Measurements from ENCODE around the gene ADAMTSL3. TPM values are rescaled to one million over a fixed set of nuclear protein-coding genes. Genes with fewer than 3 reads are reported as not detected.

The ADAMTSL3 gene
- polyA plus RNA-seq, 1 experiment, result not detected

GRCh38 chr15:83655237-83655616 is 1.3 kb downstream of the ADAMTSL3 start:
- CTCF ChIA-PET, result no interaction called here
- Histone ChIP-seq H3K27me3 (ENCODE audit: control insufficient read depth, insufficient read depth, low read length) (0 out of 2 replicates have a peak, but pooled peaks cover 1% of the 10 kb centered on the region), H3K4me3 (ENCODE audit: low read depth, low read length) (no peak overlapping the region), H3K36me3 (ENCODE audit: control insufficient read depth, insufficient read depth, low read length) (no peaks in the 10 kb centered on the region)
- POLR2A ChIA-PET, result no interaction called here
- TF ChIP-seq, protein P1, sequence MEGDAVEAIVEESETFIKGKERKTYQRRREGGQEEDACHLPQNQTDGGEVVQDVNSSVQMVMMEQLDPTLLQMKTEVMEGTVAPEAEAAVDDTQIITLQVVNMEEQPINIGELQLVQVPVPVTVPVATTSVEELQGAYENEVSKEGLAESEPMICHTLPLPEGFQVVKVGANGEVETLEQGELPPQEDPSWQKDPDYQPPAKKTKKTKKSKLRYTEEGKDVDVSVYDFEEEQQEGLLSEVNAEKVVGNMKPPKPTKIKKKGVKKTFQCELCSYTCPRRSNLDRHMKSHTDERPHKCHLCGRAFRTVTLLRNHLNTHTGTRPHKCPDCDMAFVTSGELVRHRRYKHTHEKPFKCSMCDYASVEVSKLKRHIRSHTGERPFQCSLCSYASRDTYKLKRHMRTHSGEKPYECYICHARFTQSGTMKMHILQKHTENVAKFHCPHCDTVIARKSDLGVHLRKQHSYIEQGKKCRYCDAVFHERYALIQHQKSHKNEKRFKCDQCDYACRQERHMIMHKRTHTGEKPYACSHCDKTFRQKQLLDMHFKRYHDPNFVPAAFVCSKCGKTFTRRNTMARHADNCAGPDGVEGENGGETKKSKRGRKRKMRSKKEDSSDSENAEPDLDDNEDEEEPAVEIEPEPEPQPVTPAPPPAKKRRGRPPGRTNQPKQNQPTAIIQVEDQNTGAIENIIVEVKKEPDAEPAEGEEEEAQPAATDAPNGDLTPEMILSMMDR (IDR thresholded peaks at IDR 0.05; ENCODE audit: insufficient read depth, low read depth, low read length), result no peak
- DNase-seq (ENCODE audit: low read depth), result no peak

- POLR2A ChIA-PET, result no interaction called here
- Histone ChIP-seq H3K36me3 (ENCODE audit: control insufficient read depth, insufficient read depth, low read length) (no peaks in the 10 kb centered on the region), H3K4me3 (ENCODE audit: low read depth, low read length) (no peak overlapping the region), H3K27me3 (ENCODE audit: control insufficient read depth, insufficient read depth, low read length) (0 out of 2 replicates have a peak, but pooled peaks cover 1% of the 10 kb centered on the region)
- no peak for DNase-seq (ENCODE audit: low read depth)
- TF ChIP-seq, protein P1 (IDR thresholded peaks at IDR 0.05; ENCODE audit: insufficient read depth, low read depth, low read length), result no peak
- CTCF ChIA-PET, result no interaction called here
These were observed 2.3 kb downstream of the ADAMTSL3 start for GRCh38 chr15:83656192-83656591.

- ChIA-PET CTCF (no interaction called here), POLR2A (no interaction called here)
- Histone ChIP-seq H3K27me3 (ENCODE audit: control insufficient read depth, insufficient read depth, low read length) (0 out of 2 replicates have a peak, but pooled peaks cover 1% of the 10 kb centered on the region), H3K4me3 (ENCODE audit: low read depth, low read length) (no peak overlapping the region), H3K36me3 (ENCODE audit: control insufficient read depth, insufficient read depth, low read length) (no peaks in the 10 kb centered on the region)
- no peak for DNase-seq (ENCODE audit: low read depth)
- TF ChIP-seq, protein P1 (IDR thresholded peaks at IDR 0.05; ENCODE audit: insufficient read depth, low read depth, low read length), result no peak
These were observed 3.1 kb downstream of the ADAMTSL3 start for GRCh38 chr15:83656943-83657528.

DNA sequence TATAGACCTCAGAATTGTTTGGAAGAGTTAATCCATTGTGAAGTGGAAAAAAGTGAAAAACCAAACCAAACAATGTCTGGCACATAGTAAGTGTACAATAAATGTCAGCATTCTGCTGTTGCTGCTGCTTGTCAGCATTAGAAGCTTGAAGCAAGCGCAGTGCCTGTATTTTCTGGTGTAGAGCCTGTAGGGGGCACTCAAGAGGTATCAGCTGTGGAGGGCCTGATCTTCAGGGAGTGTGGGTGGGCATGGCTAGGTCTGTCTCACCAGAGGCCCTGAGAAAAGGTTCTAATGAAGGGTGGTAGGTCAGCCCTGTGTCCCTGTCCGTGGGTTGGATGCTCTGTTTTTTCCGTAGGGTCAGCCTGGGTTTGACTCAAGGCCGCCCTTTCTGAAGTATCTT is 3.6 kb downstream of the ADAMTSL3 start:
- Histone ChIP-seq H3K36me3 (ENCODE audit: control insufficient read depth, insufficient read depth, low read length) (no peaks in the 10 kb centered on the region), H3K27me3 (ENCODE audit: control insufficient read depth, insufficient read depth, low read length) (0 out of 2 replicates have a peak, but pooled peaks cover 1% of the 10 kb centered on the region), H3K4me3 (ENCODE audit: low read depth, low read length) (no peak overlapping the region)
- DNase-seq (ENCODE audit: low read depth), result no peak
- ChIA-PET POLR2A (no interaction called here), CTCF (no interaction called here)
- TF ChIP-seq, protein P1 (IDR thresholded peaks at IDR 0.05; ENCODE audit: insufficient read depth, low read depth, low read length), result no peak

DNA sequence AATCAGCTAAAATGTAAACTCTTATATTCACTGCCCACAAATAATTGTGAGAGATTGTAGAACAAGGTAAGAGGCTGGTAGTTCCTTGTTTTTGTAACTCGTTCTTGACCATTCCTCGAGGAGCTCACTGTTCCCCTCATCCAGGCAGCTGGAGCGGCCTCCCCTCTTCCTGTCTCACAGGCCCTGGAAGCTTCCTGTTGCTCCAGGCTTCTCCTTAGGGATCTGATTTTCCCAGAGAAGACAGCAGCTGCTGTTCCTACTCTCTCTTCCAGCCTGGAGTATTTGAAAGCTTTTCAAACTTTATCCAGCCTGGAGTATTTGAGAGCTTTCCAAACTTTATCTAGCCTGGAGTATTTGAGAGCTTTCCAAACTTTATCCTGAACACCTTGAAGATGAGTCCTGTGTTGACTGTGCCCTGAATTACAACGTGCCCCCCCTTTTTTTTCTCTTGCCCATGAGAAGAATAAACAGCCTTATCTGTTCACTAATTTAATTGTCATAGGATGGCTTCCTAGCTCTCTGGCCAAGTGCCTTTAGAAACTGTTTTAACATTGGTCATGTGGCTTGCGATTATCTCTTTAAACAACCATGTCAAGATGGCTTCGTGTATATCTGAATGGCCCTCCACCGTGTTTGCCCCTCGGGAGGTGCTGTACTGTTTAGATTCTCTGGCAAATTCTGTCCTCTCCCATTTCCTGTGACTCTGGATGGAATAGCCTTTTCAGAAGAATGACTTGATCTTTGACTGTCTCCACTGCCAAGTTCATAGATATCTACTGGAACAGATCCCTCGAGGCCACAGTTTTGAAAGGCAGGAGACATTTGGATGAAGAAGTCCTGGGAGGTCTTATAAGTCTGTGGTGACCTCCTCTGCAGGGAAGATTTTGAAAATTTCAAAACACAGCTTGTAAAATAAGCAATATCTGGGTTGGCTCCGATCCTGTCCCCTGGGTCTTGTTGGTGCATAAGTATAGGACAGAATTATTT is 4.8 kb downstream of the ADAMTSL3 start:
- Histone ChIP-seq H3K27me3 (ENCODE audit: control insufficient read depth, insufficient read depth, low read length) (0 out of 2 replicates have a peak, but pooled peaks cover 1% of the 10 kb centered on the region), H3K36me3 (ENCODE audit: control insufficient read depth, insufficient read depth, low read length) (no peaks in the 10 kb centered on the region), H3K4me3 (ENCODE audit: low read depth, low read length) (no peak overlapping the region)
- DNase-seq (ENCODE audit: low read depth), result no peak
- TF ChIP-seq, protein P1 (IDR thresholded peaks at IDR 0.05; ENCODE audit: insufficient read depth, low read depth, low read length), result no peak
- ChIA-PET CTCF (no interaction called here), POLR2A (no interaction called here)

All from BJ (cell line).